Measurements from ENCODE around the gene IDNK.

The IDNK gene

DNA sequence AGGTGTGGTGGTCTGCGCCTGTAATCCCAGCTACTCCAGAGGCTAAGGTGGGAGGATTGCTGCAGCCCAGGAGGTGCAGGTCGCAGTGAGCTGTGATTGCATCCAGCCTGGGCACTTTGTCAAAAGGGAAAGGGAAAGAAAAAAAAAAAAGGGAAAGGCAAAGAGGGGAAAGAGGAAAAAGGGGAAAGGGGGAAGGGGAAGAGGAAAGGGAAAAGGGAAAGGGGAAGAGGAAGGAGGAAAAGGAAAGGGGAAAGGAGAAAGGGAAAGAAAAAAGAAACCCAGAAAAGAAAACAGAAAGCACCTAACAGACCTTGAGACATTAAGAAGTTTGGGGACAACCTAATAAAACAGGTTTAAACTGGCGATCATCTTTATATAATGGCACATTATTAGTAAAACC lies 40.0 kb downstream of the IDNK start:
- Histone ChIP-seq H3K36me3 (ENCODE audit: insufficient read depth, low read depth, low read length) (peaks cover 94% of the 10 kb centered on the region), H3K9ac (ENCODE audit: low read depth, low read length) (no peak overlapping the region)

DNA sequence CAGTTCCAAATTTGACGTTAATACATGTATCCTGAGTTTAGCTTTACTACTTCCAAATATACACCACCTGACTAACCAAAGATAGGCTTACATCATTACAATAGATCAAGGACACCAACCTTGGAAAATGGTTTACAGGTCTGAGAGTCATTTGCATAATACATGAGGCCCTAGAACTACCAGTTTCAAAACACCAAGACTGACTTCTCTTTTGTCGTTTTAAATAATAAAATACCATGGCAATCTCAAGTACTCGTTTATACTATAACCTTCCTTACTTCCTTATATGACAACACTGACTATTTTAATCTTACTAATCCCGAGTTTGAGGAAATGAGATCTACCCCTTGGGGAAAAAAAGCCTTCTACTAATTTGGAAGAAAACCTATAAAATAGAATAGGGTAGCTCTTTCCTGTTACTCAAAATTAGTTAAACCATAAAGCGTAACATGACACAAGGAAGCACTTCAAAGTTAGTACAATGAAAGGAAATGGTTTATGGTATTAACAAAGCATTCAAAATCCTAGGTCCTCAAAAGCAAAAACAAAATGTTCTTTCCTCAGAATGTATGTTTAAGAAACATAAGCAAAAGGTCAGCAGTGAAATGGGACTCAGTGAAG lies 42.7 kb downstream of the IDNK start:
- peaks cover 95% of the 10 kb centered on the region for H3K36me3 ChIP-seq (ENCODE audit: insufficient read depth, low read depth, low read length)
- H3K4me3 ChIP-seq (ENCODE audit: low read length) = no peak overlapping the region
- no peak overlapping the region for H3K9ac ChIP-seq (ENCODE audit: low read depth, low read length)
- no peak overlapping the region for H3K27ac ChIP-seq (ENCODE audit: low read length)
- no peaks in the 10 kb centered on the region for H3K9me3 ChIP-seq (ENCODE audit: insufficient read depth, low read depth, low read length)
- no peaks in the 10 kb centered on the region for H3K4me1 ChIP-seq (ENCODE audit: insufficient read depth, low read length)
- no peaks in the 10 kb centered on the region for H3K27me3 ChIP-seq (ENCODE audit: insufficient read depth, low read length)

More for the DNA sequence above, 40.0 kb downstream of the IDNK start:
- H3K4me1 ChIP-seq (ENCODE audit: insufficient read depth, low read length) = no peaks in the 10 kb centered on the region
- H3K27ac ChIP-seq (ENCODE audit: low read length) = no peak overlapping the region
- no peaks in the 10 kb centered on the region for H3K9me3 ChIP-seq (ENCODE audit: insufficient read depth, low read depth, low read length)
- H3K4me3 ChIP-seq (ENCODE audit: low read length) = no peak overlapping the region
- no peaks in the 10 kb centered on the region for H3K27me3 ChIP-seq (ENCODE audit: insufficient read depth, low read length)

DNA sequence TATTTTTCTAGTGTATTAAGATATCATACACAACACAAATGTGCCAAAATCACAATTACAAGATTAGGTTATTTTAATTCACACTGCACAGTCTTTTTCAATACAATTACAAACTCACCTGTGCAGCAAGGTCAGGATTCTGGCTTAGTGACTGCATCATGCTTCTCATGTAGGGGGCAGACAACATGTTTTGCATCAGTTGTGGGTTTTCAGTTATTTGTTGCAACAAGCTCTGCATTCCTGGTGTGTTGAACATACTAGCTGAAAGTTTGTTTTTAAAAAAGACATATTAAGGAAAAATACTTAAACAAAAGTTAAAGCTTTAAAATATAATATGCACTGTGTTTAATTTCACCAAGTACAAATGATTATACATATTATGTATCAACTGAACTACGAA lies 46.1 kb downstream of the IDNK start:
- Histone ChIP-seq H3K9ac (ENCODE audit: low read depth, low read length) (no peak overlapping the region), H3K36me3 (ENCODE audit: insufficient read depth, low read depth, low read length) (peaks cover 89% of the 10 kb centered on the region), H3K27me3 (ENCODE audit: insufficient read depth, low read length) (no peaks in the 10 kb centered on the region), H3K27ac (ENCODE audit: low read length) (no peak overlapping the region), H3K9me3 (ENCODE audit: insufficient read depth, low read depth, low read length) (no peaks in the 10 kb centered on the region), H3K4me1 (ENCODE audit: insufficient read depth, low read length) (no peaks in the 10 kb centered on the region), H3K4me3 (ENCODE audit: low read length) (no peak overlapping the region)

DNA sequence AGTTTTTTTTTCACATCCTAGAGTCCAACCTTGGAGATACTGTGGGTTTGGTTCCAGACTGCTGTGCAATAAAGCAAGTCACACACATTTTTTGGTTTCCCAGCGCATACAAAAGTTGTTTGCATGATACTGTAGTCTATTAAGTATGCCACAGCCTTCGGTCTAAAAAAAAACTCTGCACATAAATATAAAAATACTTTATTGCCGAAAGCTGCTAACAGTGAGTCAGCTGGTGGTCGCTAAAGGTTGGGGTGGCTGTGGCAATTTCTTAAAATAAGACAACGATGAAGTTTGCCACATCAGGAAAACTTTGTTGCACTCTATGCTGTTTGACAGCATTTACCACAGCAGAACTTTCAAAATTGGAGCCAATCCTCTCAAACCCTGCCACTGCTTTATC lies 47.4 kb downstream of the IDNK start:
- no peaks in the 10 kb centered on the region for H3K27me3 ChIP-seq (ENCODE audit: insufficient read depth, low read length)
- no peaks in the 10 kb centered on the region for H3K9me3 ChIP-seq (ENCODE audit: insufficient read depth, low read depth, low read length)
- no peak overlapping the region for H3K4me3 ChIP-seq (ENCODE audit: low read length)
- H3K27ac ChIP-seq (ENCODE audit: low read length) = no peak overlapping the region
- peaks cover 93% of the 10 kb centered on the region for H3K36me3 ChIP-seq (ENCODE audit: insufficient read depth, low read depth, low read length)
- H3K4me1 ChIP-seq (ENCODE audit: insufficient read depth, low read length) = no peaks in the 10 kb centered on the region
- H3K9ac ChIP-seq (ENCODE audit: low read depth, low read length) = no peak overlapping the region

DNA sequence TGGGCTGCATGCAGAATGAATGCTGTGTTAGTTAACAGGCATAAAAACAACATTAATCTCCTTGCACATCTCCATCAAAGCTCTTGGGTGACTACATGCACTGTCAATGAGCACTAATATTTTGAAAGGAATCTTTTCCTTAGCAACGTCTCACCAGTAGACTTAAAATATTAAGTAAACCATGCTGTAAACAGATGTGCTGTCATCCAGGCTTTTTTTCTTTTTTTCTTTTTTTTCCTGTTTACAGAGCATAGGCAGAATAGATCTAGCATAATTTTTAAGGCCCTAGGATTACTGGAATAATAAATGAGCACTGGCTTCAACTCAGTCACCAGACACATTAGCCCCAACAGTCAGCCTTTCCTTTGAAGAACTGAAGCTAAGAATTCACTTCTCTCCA lies 48.5 kb downstream of the IDNK start:
- Histone ChIP-seq H3K36me3 (ENCODE audit: insufficient read depth, low read depth, low read length) (peaks cover 92% of the 10 kb centered on the region), H3K9me3 (ENCODE audit: insufficient read depth, low read depth, low read length) (no peaks in the 10 kb centered on the region), H3K9ac (ENCODE audit: low read depth, low read length) (no peak overlapping the region), H3K27me3 (ENCODE audit: insufficient read depth, low read length) (no peaks in the 10 kb centered on the region), H3K27ac (ENCODE audit: low read length) (no peak overlapping the region), H3K4me1 (ENCODE audit: insufficient read depth, low read length) (no peaks in the 10 kb centered on the region), H3K4me3 (ENCODE audit: low read length) (no peak overlapping the region)

DNA sequence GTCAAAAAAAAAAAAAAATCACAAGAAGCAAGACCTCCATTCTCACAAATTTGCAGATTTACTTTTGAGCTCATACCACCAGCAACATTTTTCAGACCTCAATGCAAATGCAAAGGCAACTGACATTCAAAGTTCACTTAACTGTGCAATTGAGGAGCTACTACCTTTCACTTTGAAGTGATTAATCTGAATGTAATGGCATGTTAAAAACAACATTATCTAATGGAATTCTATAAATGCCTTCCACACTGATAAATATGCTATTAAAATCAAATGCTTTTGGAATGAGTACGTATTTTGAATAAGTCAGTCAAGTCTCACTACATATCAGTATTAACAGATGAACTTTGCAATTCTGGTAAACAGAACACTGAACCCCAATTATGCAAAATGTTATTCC lies 52.5 kb downstream of the IDNK start:
- H3K27me3 ChIP-seq (ENCODE audit: insufficient read depth, low read length) = no peaks in the 10 kb centered on the region
- H3K27ac ChIP-seq (ENCODE audit: low read length) = no peak overlapping the region
- H3K4me3 ChIP-seq (ENCODE audit: low read length) = no peak overlapping the region
- peaks cover 87% of the 10 kb centered on the region for H3K36me3 ChIP-seq (ENCODE audit: insufficient read depth, low read depth, low read length)
- H3K4me1 ChIP-seq (ENCODE audit: insufficient read depth, low read length) = peaks cover under 1% of the 10 kb centered on the region; the same call in 1 of the 2 replicates
- no peak overlapping the region for H3K9ac ChIP-seq (ENCODE audit: low read depth, low read length)
- H3K9me3 ChIP-seq (ENCODE audit: insufficient read depth, low read depth, low read length) = no peaks in the 10 kb centered on the region

DNA sequence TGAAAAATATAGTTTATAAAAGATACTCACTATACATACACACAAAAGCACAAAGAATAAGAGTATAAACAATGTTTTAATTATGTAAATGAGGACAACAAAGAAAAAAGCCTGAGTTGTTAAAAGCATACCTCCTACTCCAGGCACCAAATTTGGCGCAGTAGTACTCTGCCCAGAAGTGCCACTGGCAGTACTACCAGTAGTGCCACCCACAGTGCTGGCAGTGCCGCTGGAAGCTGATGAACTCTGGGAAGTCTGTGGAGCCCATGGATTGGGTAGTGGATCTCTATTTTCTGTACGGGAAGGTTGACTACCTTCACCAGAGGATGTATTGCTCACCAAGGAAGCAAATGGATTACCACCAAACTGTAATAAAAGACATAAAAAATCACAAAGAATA lies 54.7 kb downstream of the IDNK start:
- Histone ChIP-seq H3K9me3 (ENCODE audit: insufficient read depth, low read depth, low read length) (no peaks in the 10 kb centered on the region), H3K27me3 (ENCODE audit: insufficient read depth, low read length) (no peaks in the 10 kb centered on the region), H3K4me3 (ENCODE audit: low read length) (no peak overlapping the region), H3K36me3 (ENCODE audit: insufficient read depth, low read depth, low read length) (peaks cover 86% of the 10 kb centered on the region), H3K4me1 (ENCODE audit: insufficient read depth, low read length) (peaks cover 7% of the 10 kb centered on the region; the same call in 1 of the 2 replicates), H3K27ac (ENCODE audit: low read length) (no peak overlapping the region), H3K9ac (ENCODE audit: low read depth, low read length) (no peak overlapping the region)

DNA sequence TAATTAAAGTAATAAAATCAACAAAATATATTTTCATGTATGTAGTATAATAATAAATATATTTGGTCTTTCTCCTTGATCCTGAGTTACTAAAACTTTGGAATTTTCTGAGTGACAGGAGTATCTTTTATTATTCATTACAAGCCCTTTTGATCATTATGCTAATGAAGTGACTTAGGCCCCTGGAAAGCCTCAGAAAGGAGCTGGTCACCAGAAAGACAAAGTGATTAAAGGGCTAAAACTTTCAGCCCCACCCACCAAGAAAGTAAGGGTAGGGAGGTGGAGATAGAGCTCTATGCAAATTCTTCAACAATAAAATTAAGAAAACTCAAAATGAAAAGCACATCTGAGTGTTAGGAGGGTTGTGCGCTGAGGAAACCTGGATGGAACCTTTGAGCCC lies 57.3 kb downstream of the IDNK start:
- no peak overlapping the region for H3K9ac ChIP-seq (ENCODE audit: low read depth, low read length)
- no peak overlapping the region for H3K27ac ChIP-seq (ENCODE audit: low read length)
- peaks cover 7% of the 10 kb centered on the region; the same call in 1 of the 2 replicates for H3K4me1 ChIP-seq (ENCODE audit: insufficient read depth, low read length)
- H3K4me3 ChIP-seq (ENCODE audit: low read length) = no peak overlapping the region
- no peaks in the 10 kb centered on the region for H3K9me3 ChIP-seq (ENCODE audit: insufficient read depth, low read depth, low read length)
- no peaks in the 10 kb centered on the region for H3K27me3 ChIP-seq (ENCODE audit: insufficient read depth, low read length)
- peaks cover 70% of the 10 kb centered on the region for H3K36me3 ChIP-seq (ENCODE audit: insufficient read depth, low read depth, low read length)

DNA sequence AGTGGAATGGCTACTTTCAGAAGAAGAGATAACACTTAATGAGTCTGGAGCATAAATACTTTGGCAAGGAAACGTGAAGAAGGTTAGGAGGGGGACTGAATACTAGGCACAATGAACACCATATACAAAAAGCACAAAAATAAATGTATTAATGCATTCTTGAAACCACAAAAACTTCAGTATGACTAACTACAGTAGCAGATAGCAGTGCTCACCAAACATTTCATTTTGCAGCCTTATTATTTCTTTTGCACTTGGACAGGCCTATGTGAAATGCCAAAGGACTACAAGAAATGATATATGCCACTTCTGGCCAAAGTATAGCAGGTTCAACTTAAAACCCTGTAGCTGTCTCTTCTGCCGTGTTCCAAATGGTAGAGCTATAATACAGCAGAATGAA lies 58.5 kb downstream of the IDNK start:
- Histone ChIP-seq H3K9ac (ENCODE audit: low read depth, low read length) (no peak overlapping the region), H3K9me3 (ENCODE audit: insufficient read depth, low read depth, low read length) (no peaks in the 10 kb centered on the region), H3K27me3 (ENCODE audit: insufficient read depth, low read length) (no peaks in the 10 kb centered on the region), H3K4me3 (ENCODE audit: low read length) (no peak overlapping the region), H3K36me3 (ENCODE audit: insufficient read depth, low read depth, low read length) (peaks cover 58% of the 10 kb centered on the region), H3K27ac (ENCODE audit: low read length) (no peak overlapping the region), H3K4me1 (ENCODE audit: insufficient read depth, low read length) (peaks cover 7% of the 10 kb centered on the region; the same call in 1 of the 2 replicates)

DNA sequence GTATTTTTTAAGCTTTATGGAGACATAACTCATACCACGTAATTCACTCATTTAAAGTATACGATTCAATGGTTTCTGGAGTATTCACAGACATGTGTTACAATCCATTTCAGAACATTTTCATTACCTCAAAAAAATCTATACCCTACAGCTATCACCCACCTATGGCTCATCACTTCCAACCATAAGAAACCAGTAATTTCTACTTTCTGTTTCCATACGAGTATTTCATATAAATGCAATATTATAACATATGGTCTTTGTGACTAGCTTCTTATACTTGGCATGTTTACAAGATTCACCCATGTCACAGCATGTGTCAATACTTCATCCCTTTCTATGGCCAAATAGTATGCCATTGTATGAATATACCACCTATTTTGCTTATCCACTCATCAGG lies 66.0 kb downstream of the IDNK start:
- H3K9me3 ChIP-seq (ENCODE audit: insufficient read depth, low read depth, low read length) = no peaks in the 10 kb centered on the region
- no peaks in the 10 kb centered on the region for H3K4me1 ChIP-seq (ENCODE audit: insufficient read depth, low read length)
- no peaks in the 10 kb centered on the region for H3K27me3 ChIP-seq (ENCODE audit: insufficient read depth, low read length)
- H3K36me3 ChIP-seq (ENCODE audit: insufficient read depth, low read depth, low read length) = no peaks in the 10 kb centered on the region
- H3K9ac ChIP-seq (ENCODE audit: low read depth, low read length) = no peak overlapping the region
- H3K27ac ChIP-seq (ENCODE audit: low read length) = no peak overlapping the region
- no peak overlapping the region for H3K4me3 ChIP-seq (ENCODE audit: low read length)

DNA sequence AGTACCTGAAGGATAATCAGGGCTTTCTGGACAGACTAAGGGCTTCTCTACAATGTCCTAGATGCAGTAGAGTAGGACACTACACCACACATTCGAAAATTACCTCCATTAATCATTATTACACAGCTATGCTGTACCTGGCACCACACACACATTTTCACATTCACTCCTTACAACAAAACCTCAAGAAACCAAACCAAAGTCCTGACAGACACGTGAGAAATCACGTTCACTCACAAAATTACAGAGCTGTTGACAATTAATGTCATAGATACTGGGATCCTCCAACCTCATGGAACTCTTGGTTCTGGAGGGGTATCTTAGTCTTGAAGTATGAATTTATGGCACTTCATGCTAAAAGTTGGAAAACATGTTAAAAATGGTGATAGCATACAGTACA lies 68.5 kb downstream of the IDNK start:
- Histone ChIP-seq H3K4me1 (ENCODE audit: insufficient read depth, low read length) (no peaks in the 10 kb centered on the region), H3K27ac (ENCODE audit: low read length) (no peak overlapping the region), H3K36me3 (ENCODE audit: insufficient read depth, low read depth, low read length) (no peaks in the 10 kb centered on the region), H3K9ac (ENCODE audit: low read depth, low read length) (no peak overlapping the region), H3K27me3 (ENCODE audit: insufficient read depth, low read length) (no peaks in the 10 kb centered on the region), H3K9me3 (ENCODE audit: insufficient read depth, low read depth, low read length) (no peaks in the 10 kb centered on the region), H3K4me3 (ENCODE audit: low read length) (no peak overlapping the region)
